OCI-LY1 (cell line): ENCODE measurements around the gene TPBGL.

Source experiments
- EZH2 ChIP-seq: fragments of 200-600 bp; sonication (generic), shearing (Covaris generic); IDR thresholded peaks from 2 replicates; pipeline ENCODE4 v1.8.0; 2017; ENCODE audit warnings: borderline replicate concordance, mixed run types, mild to moderate bottlenecking, antibody characterized with exemption, low read length, moderate library complexity, mixed read lengths
- TF ChIP-seq, protein P1 (sequence below): fragments of 200-600 bp; sonication (generic), shearing (Covaris generic); IDR thresholded peaks from 2 replicates; pipeline ENCODE4 v1.5.1; 2017; ENCODE audit warnings: mild to moderate bottlenecking, antibody characterized with exemption, low read length, moderate library complexity, mixed read lengths

DNA sequence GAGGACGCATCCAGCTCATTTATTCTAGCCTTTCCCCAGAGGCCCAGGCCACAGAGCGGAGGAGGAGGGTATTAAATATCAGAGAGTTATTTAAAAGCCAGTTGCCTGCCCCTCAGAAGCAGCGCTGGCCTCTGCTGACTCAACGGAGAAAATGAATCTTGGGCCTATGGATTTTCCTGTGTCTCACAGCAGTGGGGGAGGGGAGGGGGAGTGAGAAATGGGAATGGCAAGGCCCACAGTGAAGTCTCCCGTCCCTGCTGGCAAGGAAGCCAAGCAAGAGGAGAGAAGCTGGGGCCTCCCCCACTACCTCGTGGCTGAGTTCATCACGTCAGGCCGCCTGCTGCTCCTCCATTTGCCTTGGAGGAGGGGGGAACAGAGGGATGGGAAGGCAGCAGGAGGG is 4.5 kb upstream of the TPBGL start:
- TF ChIP-seq, protein P1, sequence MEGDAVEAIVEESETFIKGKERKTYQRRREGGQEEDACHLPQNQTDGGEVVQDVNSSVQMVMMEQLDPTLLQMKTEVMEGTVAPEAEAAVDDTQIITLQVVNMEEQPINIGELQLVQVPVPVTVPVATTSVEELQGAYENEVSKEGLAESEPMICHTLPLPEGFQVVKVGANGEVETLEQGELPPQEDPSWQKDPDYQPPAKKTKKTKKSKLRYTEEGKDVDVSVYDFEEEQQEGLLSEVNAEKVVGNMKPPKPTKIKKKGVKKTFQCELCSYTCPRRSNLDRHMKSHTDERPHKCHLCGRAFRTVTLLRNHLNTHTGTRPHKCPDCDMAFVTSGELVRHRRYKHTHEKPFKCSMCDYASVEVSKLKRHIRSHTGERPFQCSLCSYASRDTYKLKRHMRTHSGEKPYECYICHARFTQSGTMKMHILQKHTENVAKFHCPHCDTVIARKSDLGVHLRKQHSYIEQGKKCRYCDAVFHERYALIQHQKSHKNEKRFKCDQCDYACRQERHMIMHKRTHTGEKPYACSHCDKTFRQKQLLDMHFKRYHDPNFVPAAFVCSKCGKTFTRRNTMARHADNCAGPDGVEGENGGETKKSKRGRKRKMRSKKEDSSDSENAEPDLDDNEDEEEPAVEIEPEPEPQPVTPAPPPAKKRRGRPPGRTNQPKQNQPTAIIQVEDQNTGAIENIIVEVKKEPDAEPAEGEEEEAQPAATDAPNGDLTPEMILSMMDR: no peak
- TF ChIP-seq EZH2: no peak
